Measurements from ENCODE around the gene ABLIM1.

The ABLIM1 gene

DNA sequence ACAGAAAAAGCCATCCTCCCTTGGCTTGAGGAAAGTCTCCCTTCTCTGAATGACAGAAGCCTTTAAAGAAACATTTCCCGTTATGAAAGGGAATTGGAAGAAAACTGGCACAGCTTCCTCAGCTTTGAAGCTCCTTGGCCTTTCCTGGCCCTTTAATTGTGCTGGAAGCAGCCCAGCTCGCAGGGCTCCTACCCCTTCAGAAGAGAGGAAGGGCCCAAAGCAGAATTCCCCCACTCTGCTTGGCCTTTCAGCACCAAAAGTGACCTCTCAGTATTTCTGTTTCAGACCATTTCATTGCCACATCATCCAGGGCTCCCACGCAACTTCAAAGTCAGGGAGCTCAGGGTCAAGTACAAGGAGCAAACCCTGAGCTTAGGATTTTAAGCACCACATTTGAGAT, 258.0 kb downstream of the ABLIM1 start:
- intact Hi-C loops (cut with DNase I) = no loop called here
- DNase-seq = no peak

GRCh38 chr10:114399576-114399975, 258.5 kb downstream of the ABLIM1 start:
- intact Hi-C loops (cut with DNase I) = no loop called here
- no peak for DNase-seq

DNA sequence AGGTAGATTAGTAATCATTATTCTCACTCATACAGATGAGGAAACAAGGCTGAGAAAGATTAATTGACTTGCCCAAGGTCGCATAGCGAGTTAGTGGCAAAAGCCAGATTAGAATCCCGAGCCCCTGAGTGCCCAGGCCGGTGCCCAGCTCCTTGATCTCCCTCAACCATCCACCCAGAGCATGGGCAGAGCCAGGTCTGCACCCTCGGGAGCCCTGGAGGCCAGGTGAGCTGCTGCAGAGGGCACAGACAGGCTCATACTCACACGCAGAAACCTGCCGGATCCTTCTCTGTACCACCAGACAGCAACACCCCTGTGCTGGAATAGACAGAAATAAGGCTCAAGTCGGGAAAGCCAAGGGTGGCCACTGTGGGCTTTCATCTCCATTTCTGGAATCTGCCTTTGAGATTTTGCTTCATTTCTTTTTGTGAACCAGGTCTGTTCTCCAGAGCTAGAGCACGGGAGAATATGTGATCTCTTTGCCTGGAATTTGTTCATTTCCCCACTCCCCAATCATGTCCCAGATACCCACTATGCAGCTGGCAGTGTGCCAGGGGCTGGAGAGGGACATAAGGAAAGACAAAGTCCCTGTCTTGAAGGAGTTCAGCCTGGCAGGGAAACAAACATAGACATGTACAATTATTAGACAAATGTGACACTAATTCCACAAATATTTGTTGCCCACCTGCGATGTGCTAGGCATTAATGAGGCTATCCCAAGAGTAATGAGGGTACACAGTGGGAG, 259.3 kb downstream of the ABLIM1 start:
- no peak for DNase-seq
- intact Hi-C loops (cut with DNase I) = no loop called here

DNA sequence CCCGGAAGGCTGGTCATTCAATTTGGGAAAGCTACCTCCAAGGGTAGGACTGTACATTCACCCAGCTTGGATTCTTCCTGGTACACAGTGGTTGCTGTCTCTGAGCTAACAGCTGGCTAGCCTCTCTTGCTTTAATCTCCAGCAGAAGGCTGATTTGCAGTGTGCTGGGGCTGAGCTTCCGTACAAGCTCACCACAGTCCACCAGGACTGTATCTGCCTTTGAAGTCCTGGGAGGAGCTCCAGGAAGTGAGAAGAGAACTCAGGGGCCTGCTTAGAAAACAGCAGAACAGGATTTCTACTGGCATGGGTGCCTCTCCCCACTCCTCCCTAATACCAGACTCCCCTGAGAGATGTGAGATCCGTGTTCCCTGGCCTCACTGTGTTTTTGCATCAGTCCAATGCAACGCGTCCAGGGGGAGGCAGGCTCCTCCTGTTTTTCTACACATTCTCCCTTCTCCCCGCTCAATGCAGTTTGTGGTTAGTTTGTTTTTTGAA, 260.4 kb downstream of the ABLIM1 start:
- intact Hi-C loops (cut with DNase I) = no loop called here
- no peak for DNase-seq

GRCh38 chr10:114396464-114396863, 261.6 kb downstream of the ABLIM1 start:
- intact Hi-C loops (cut with DNase I) = no loop called here
- DNase-seq = no peak

DNA sequence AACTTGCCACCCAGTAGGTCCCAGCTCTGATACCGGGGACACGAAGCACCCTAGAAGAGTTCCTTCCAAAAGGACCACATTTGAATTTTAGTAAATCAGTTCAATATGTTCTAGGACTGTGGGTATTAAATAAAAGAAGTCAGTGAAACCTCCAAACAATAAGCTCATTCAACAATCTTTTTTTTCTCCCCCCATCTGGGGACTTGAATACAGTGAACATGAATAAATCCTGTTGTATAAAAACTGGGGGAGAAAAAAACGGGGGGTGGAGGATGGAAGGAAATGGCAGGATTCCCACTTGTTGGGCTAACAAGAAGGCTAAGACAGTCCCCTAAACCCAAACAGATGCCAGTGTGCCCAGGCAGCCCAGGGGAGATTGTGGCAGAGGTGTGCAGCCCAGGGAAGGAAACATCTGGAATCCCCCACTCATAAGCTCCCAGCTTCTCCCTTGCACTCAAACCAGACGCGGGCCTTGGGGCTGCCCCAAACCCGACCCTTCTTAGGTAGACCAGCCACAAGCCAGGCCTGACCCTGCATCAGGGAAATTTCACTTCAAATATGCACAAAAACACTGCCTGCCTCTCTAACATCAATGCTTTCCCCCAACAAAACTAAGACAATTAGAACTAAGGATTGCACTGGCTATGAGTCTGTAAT, 262.6 kb downstream of the ABLIM1 start:
- DNase-seq = peak in 1 of 42 donors; percentile 39

DNA sequence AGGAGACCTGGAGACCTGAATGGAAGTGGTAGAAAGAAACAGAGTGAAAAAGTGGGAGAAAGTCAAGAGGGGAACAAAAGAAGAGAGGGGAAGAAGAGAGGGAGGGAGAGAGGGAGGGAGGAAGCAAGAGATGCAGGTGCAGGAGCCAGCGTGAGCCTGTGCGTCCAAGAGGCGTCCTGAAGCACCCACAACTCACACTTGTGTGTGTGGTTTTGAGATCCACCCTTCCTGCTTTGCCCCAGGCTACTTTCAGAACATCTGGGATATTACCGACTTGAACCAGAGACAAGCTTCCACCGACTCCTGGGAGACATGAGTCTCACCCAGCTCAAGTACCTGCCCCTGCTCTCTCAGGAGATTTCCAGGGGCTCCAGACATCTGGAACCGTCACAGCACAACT, 263.5 kb downstream of the ABLIM1 start:
- no peak for DNase-seq
- intact Hi-C loops (cut with DNase I) = no loop called here

More for the DNA sequence above, 262.6 kb downstream of the ABLIM1 start:
- intact Hi-C loops (cut with DNase I) = no loop called here

DNA sequence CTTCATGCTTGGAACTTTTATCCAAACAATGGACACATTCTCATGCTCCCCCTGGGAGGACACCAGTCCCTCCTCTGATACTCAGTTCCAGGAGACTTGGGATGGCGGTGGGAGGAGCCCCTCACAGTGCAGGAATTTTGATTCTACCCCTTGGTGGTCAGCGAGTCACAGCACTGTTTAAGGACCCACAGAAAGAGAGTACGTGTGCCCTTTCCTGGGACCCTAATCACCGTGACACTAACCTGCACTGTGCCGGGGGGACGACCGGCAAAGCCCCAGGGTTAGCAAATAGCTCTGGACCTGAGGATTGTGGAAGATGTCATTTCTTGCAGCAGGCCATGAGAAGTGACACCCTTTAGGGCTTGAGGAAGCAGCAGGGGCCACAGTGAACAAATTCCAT, 264.2 kb downstream of the ABLIM1 start:
- no peak for DNase-seq
- intact Hi-C loops (cut with DNase I) = no loop called here

DNA sequence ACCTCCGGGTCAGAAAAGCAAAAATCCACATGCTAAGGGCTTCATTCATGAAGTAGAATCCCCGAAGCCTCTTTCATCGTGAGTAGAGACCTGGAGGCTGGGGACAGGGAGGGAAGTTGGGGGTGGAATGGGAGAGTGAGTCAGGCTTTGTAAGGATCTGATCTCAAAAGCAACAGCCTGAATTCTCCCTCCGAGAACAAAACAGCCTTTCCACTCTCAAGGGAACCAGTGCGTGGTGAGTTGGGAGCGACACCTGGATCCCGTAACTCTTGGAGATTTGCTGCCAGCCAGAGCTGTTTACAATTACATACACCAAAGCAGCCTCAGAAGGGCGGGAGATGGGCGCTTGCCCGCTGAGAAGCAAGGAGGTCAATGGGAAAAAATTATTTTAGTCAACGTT, 264.6 kb downstream of the ABLIM1 start:
- intact Hi-C loops (cut with DNase I) = no loop called here
- peak in 25 of 42 donors; percentile 19 to 80 (median 44) for DNase-seq

- DNase-seq = peak in 1 of 42 donors; percentile 3
- intact Hi-C loops (cut with DNase I) = no loop called here
Observed at GRCh38 chr10:114392112-114392835, 265.8 kb downstream of the ABLIM1 start.

DNA sequence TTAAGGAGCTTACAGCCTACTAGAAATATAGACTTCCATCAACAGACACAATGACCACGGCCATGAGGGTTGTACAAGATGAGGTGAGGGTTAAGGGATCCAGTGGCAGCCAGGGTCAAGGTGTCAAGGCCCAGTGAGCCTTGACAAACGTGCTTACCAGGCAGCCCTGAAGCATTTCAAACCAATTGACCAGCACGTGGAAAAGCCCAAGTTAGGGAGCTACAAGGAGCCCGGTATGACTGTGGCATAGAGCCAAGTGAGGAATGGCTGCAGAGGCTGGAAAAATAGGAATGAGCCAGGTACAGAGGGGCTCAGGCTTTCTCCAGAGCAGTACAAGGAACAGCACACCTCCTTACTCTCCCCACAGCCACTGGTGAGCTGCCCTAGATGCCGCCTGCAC, 266.5 kb downstream of the ABLIM1 start:
- intact Hi-C loops (cut with DNase I) = no loop called here
- peak in 1 of 42 donors; percentile 4 for DNase-seq

DNA sequence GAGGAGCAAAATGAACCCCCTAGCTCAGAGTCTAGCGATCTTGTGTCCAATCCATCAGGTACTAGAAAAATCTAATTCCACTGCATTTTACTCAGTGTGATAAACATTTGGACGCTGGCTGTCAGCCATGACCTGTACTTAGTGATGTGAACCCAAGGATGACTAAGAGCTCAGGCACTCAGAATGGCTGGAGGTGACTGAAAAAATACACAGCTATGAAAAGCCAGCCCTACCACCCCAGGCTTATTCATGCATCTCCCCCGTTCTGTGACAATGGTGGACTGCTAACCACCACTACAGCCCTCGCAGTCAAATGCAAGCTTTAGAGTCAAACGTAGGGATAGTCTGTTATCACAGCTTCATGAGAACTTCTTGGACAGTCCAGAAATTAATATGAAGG, 268.6 kb downstream of the ABLIM1 start:
- no peak for DNase-seq
- intact Hi-C loops (cut with DNase I) = no loop called here

DNA sequence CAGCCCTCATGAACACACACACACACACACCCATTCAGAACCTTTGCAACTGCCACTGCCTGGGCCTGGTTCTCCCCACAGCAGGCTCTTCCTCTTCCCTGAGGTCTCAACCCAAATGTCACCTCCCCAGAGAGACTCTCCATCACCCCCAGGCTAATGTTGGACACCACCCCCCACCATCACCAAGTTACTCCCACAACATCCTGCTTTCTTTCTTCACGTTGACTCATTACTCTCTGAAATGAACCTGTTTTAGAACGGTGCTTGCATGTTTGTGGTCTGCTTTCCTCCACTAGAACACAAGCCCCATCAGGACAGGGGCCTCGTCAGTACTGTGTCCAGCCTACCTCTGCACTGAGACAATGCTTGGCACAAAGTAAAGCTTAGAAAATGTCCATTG, 269.8 kb downstream of the ABLIM1 start:
- intact Hi-C loops (cut with DNase I) = no loop called here
- DNase-seq = no peak

- intact Hi-C loops (cut with DNase I) = no loop called here
- no peak for DNase-seq
Observed at GRCh38 chr10:114387784-114388183, 270.3 kb downstream of the ABLIM1 start.

DNA sequence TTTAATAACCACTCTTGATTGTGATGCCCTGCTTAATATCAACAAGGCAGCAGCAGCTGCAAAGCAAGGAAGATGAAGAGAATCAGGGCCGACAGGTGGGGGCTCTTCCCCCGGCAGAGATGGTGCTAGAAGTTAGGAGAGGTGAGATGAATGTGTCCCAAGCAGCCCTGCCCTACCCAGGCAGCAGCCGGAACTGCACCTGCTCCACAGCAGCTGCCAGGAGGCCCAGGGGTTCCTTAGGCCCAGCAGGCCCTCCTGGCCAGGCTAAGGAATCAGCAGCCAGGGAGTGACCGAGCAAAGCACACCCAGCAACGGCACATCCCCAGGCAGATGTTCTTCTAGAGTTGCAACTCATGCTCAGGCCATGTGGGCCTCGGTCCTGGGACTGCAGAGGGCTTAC, 271.6 kb downstream of the ABLIM1 start:
- intact Hi-C loops (cut with DNase I) = no loop called here
- DNase-seq = no peak

DNA sequence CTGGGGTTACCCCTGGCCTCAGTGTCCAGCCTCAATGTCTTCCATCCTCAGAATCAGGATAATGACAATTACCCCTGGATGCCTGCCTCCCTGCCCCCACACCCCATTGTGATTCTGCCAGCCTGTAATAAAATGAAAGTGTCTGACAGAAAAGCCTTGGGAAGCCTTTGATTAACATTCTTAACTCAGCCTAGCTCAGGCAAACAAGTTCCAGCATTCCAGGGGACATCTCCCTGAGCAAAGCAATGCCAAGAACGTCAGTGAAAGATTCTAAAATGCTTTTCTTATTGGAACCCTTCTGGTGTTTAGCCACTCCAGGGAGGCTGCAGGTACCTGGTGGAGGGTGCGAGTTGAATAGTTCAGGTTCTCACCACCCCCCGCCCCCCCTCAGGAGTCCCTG, 272.5 kb downstream of the ABLIM1 start:
- intact Hi-C loops (cut with DNase I) = no loop called here
- no peak for DNase-seq

DNA sequence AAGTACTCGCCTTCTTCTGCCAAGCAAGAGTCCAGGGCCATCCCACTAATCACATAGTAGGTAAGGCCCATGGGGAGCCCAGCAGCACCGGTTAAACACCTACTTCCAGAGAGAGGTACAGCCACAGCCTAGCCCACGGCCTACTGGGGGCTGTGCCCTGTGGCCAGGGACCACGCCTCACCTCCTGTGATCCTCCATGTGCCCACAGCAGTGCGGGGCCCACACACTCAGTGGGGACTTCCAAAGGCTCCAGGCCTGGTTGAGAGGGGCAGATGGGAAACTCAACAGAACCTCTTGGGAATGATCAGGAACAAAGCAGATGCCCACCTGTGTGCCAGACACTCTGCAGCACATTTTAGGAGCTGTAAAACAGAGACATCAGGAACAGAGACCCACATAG, 273.5 kb downstream of the ABLIM1 start:
- no peak for DNase-seq
- intact Hi-C loops (cut with DNase I) = no loop called here

- DNase-seq = peak in 40 of 42 donors; percentile 29 to 84 (median 64)
- intact Hi-C loops (cut with DNase I) = no loop called here
Observed at GRCh38 chr10:114384181-114384580, 273.9 kb downstream of the ABLIM1 start.
